ENCODE data around the gene COL9A1. TPM values are rescaled to one million over a fixed set of nuclear protein-coding genes. Genes with fewer than 3 reads are reported as not detected.
A peak's percentile ranks its signal among the peaks of the same experiment; 100 is the strongest.
"Not testable (repeated sequence)": the region's sequence is repeated elsewhere in the genome, so short reads cannot be mapped to it uniquely, and the experiment has no call there.

COL9A1 gene
- total RNA-seq, 1 donor = not detected

GRCh38 chr6:70336996-70337742, 34.3 kb upstream of the COL9A1 start:
- no peak for TF ChIP-seq CTCF (IDR thresholded peaks at IDR 0.05; ENCODE audit: insufficient read depth, low read depth, low read length)
- no peak overlapping the region for H3K4me3 ChIP-seq (ENCODE audit: low read depth, low read length)
- DNase-seq (ENCODE audit: low read depth) = no peak

- DNase-seq (ENCODE audit: low read depth) = no peak
- no peak for TF ChIP-seq CTCF (IDR thresholded peaks at IDR 0.05; ENCODE audit: insufficient read depth, low read depth, low read length)
- H3K4me3 ChIP-seq (ENCODE audit: low read depth, low read length) = no peak overlapping the region
Measured at GRCh38 chr6:70327036-70327435, 24.2 kb upstream of the COL9A1 start.

- H3K4me3 ChIP-seq (ENCODE audit: low read depth, low read length) = no peak overlapping the region
- no peak for DNase-seq (ENCODE audit: low read depth)
- no peak for TF ChIP-seq CTCF (IDR thresholded peaks at IDR 0.05; ENCODE audit: insufficient read depth, low read depth, low read length)
Measured at GRCh38 chr6:70325009-70325408, 22.1 kb upstream of the COL9A1 start.

GRCh38 chr6:70317799-70318198, 14.9 kb upstream of the COL9A1 start:
- not testable (repeated sequence) for H3K4me3 ChIP-seq (ENCODE audit: low read depth, low read length); DNase-seq (ENCODE audit: low read depth)

- DNase-seq (ENCODE audit: low read depth) = no peak
- no peak overlapping the region for H3K4me3 ChIP-seq (ENCODE audit: low read depth, low read length)
- TF ChIP-seq CTCF (IDR thresholded peaks at IDR 0.05; ENCODE audit: insufficient read depth, low read depth, low read length) = no peak
Measured at GRCh38 chr6:70315079-70315751, 12.3 kb upstream of the COL9A1 start.

GRCh38 chr6:70314296-70314695, 11.4 kb upstream of the COL9A1 start:
- TF ChIP-seq CTCF (IDR thresholded peaks at IDR 0.05; ENCODE audit: insufficient read depth, low read depth, low read length) = no peak
- DNase-seq (ENCODE audit: low read depth) = no peak
- no peak overlapping the region for H3K4me3 ChIP-seq (ENCODE audit: low read depth, low read length)

- TF ChIP-seq CTCF (IDR thresholded peaks at IDR 0.05; ENCODE audit: insufficient read depth, low read depth, low read length) = no peak
- DNase-seq (ENCODE audit: low read depth) = peak; percentile 75
- H3K4me3 ChIP-seq (ENCODE audit: low read depth, low read length) = no peak overlapping the region
Measured at GRCh38 chr6:70312165-70312745, 9.4 kb upstream of the COL9A1 start.

All from fibroblast of villous mesenchyme (primary cell).